SK-N-SH (cell line): ENCODE results near the gene CLDN18. TPM values are rescaled to one million over a fixed set of nuclear protein-coding genes. Genes with fewer than 3 reads are reported as not detected.

ENCODE experiments used
- CTCF ChIA-PET: fragments of 300-600, 350-600 bp; formaldehyde crosslinking; extraction: SDS; loops from one replicate; lab custom pipeline; 2021; lab: Yijun Ruan, JAX
- POLR2A ChIA-PET: fragments of 350-600 bp; sonication (Branson Sonifier 250); formaldehyde crosslinking; extraction: SDS; loops from one replicate; lab custom pipeline; 2020; ENCODE audit warnings: antibody characterized with exemption, inconsistent platforms; lab: Yijun Ruan, JAX
- DNase-seq: peaks from one replicate; pipeline ENCODE4 v3.0.0; 2012
- H2AFZ ChIP-seq: fragments of 200-600 bp; sonication (generic); 2 replicates; pipeline ENCODE4 v1.8.1; 2016; ENCODE audit warnings: antibody characterized with exemption, mild to moderate bottlenecking, low read depth
- H3F3A ChIP-seq: fragments of 200-600 bp; sonication (generic); replicated peaks from 2 replicates; pipeline ENCODE3; 2016; ENCODE audit warnings: antibody characterized with exemption, mild to moderate bottlenecking; ENCODE audit not compliant: insufficient read depth
- H3K27ac ChIP-seq, 2 experiments: fragments of 200-500 bp in 1 of 2; fragments of 200-600 bp in 1 of 2; sonication (Bioruptor generic) in 1 of 2; sonication (generic), shearing (Covaris generic) in 1 of 2; 2 replicates each; pipeline versions ENCODE4 v1.5.1 to v1.6.1; 2014 to 2016; ENCODE audit warnings: low read depth in 2 of 2, inconsistent platforms in 1 of 2, low read length in 1 of 2, mild to moderate bottlenecking in 1 of 2, mixed read lengths in 1 of 2
- H3K27me3 ChIP-seq: fragments of 200-600 bp; sonication (generic), shearing (Covaris generic); 2 replicates; pipeline ENCODE4 v1.6.1; 2016; ENCODE audit warnings: mixed run types; ENCODE audit not compliant: insufficient read depth
- H3K36me3 ChIP-seq, 2 experiments: fragments of 200-500 bp in 1 of 2; fragments of 200-600 bp in 1 of 2; sonication (Bioruptor generic) in 1 of 2; sonication (generic) in 1 of 2; replicated peaks in 1 of 2; 2 replicates each; pipeline versions ENCODE3 to v1.5.1; 2014 to 2016; ENCODE audit warnings: low read length in 1 of 2, mild to moderate bottlenecking in 1 of 2; ENCODE audit not compliant: insufficient read depth in 2 of 2, control insufficient read depth in 1 of 2
- H3K4me1 ChIP-seq, 2 experiments: fragments of 200-500 bp in 1 of 2; fragments of 200-600 bp in 1 of 2; sonication (Bioruptor generic) in 1 of 2; sonication (generic), shearing (Covaris generic) in 1 of 2; 2 replicates each; pipeline versions ENCODE4 v1.5.1 to v1.6.1; 2014 to 2016; ENCODE audit warnings: low read depth in 1 of 2, low read length in 1 of 2, mixed run types in 1 of 2; ENCODE audit not compliant: insufficient read depth in 2 of 2, control insufficient read depth in 1 of 2
- H3K4me2 ChIP-seq: fragments of 200-600 bp; sonication (generic), shearing (Covaris generic); 2 replicates; pipeline ENCODE4 v1.6.1; 2017; ENCODE audit warnings: mixed run types
- H3K4me3 ChIP-seq, 2 experiments: fragments of 200-500 bp in 1 of 2; fragments of 200-600 bp in 1 of 2; sonication (Bioruptor generic) in 1 of 2; sonication (generic), shearing (Covaris generic) in 1 of 2; 2 replicates each; pipeline versions ENCODE4 v1.5.1 to v1.8.1; 2014 to 2016; ENCODE audit warnings: low read depth in 2 of 2, inconsistent platforms in 1 of 2, low read length in 1 of 2, mild to moderate bottlenecking in 1 of 2, mixed read lengths in 1 of 2, moderate library complexity in 1 of 2
- H3K79me2 ChIP-seq: fragments of 200-600 bp; sonication (generic); 2 replicates; pipeline ENCODE4 v1.8.1; 2017; ENCODE audit warnings: mild to moderate bottlenecking; ENCODE audit not compliant: insufficient read depth
- H3K9ac ChIP-seq: fragments of 200-600 bp; sonication (generic); 2 replicates; pipeline ENCODE4 v1.6.1; 2017; ENCODE audit warnings: mixed run types
- H3K9me2 ChIP-seq: fragments of 200-600 bp; sonication (generic); 2 replicates; pipeline ENCODE4 v1.6.1; 2017; ENCODE audit warnings: mixed run types
- H3K9me3 ChIP-seq: fragments of 200-600 bp; sonication (generic); 2 replicates; pipeline ENCODE4 v1.6.1; 2017; ENCODE audit warnings: mixed run types, mild to moderate bottlenecking, moderate library complexity
- H4K20me1 ChIP-seq: fragments of 200-600 bp; sonication (generic); 2 replicates; pipeline ENCODE4 v1.6.1; 2017; ENCODE audit warnings: mild to moderate bottlenecking, mixed run types; ENCODE audit not compliant: insufficient read depth
- FOSL2 ChIP-seq: IDR thresholded peaks from 2 replicates; pipeline ENCODE4 v1.4.0; 2012; ENCODE audit warnings: low read depth, mild to moderate bottlenecking, moderate library complexity, borderline replicate concordance
- JUND ChIP-seq: IDR thresholded peaks from 2 replicates; pipeline ENCODE4 v1.4.0; 2012
- MAX ChIP-seq: IDR thresholded peaks from 2 replicates; pipeline ENCODE4 v1.4.0; 2012; ENCODE audit warnings: low read depth
- MEF2A ChIP-seq: IDR thresholded peaks from 2 replicates; pipeline ENCODE4 v1.4.0; 2012; ENCODE audit warnings: low read depth, borderline replicate concordance
- NFIC ChIP-seq: IDR thresholded peaks from 2 replicates; pipeline ENCODE4 v1.4.0; 2012; ENCODE audit warnings: borderline replicate concordance
- SIN3A ChIP-seq: IDR thresholded peaks from 2 replicates; pipeline ENCODE4 v1.6.1; 2012; ENCODE audit warnings: low read depth, mild to moderate bottlenecking, low read length, moderate library complexity, borderline replicate concordance
- TAF1 ChIP-seq: IDR thresholded peaks from 2 replicates; pipeline ENCODE4 v1.6.1; 2012; ENCODE audit warnings: low read depth, mild to moderate bottlenecking, low read length, moderate library complexity, borderline replicate concordance
- TCF12 ChIP-seq: IDR thresholded peaks from 2 replicates; pipeline ENCODE4 v1.4.0; 2012
- TEAD4 ChIP-seq: IDR thresholded peaks from 2 replicates; pipeline ENCODE4 v1.4.0; 2012; ENCODE audit warnings: mild to moderate bottlenecking, borderline replicate concordance; ENCODE audit not compliant: insufficient read depth
- USF1 ChIP-seq: IDR thresholded peaks from 2 replicates; pipeline ENCODE4 v1.4.0; 2012; ENCODE audit warnings: low read depth, borderline replicate concordance
- WGBS: methylation state at CpG from one replicate; pipeline ENCODE4 v1.1.6; 2017; ENCODE audit warnings: low lambda C conversion rate; 5-methylcytosine and 5-hydroxymethylcytosine counted together
- polyA plus RNA-seq, 3 experiments: library from polyadenylated mRNA; depleted of rRNA; stranded (reverse); fragments of >200 nt; gene quantifications; 2 replicates each; pipeline ENCODE4 v1.2.3, GENCODE V29; 2012
- TF ChIP-seq, protein P1 (sequence below): IDR thresholded peaks from 2 replicates; pipeline ENCODE4; 2012

The CLDN18 gene
- polyA plus RNA-seq, 1 of the 3 experiments (the other 2 are of a cell fraction) = not detected

DNA sequence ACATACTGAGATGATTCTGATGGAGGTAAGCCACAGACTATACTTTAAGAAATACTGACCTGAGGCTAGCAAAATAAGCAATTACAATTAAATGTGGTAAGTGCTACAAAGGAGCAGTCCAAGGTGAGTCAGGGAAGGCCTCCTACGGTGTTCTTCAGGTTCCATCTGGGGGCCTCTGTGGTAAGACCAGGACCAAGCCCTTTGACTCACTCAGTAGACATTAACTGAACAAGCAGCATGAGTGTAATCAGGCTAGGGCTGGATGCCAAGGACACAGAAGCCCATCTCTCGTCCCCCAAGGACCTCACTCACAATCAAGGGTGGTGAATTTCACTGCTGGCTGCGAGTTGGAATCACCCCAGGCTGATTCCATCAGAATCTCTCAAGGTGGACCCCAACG, 68.1 kb downstream of the CLDN18 start:
- 64% methylated on average over 4 of the region's 4 CpGs for WGBS
- Histone ChIP-seq H3K4me2 (no peak overlapping the region; the same call in 1 of the 2 replicates), H3K79me2 (peaks cover 19% of the 10 kb centered on the region), H3K4me1 (peaks cover 0 to 42% of the 10 kb centered on the region in 2 experiments), H3K36me3 (peaks cover 26 to 33% of the 10 kb centered on the region in 2 experiments), H3K4me3 (no peak overlapping the region), H3K9me2 (no peaks in the 10 kb centered on the region), H3K9me3 (no peaks in the 10 kb centered on the region), H3F3A (peaks cover 44% of the 10 kb centered on the region), H4K20me1 (no peaks in the 10 kb centered on the region), H3K27me3 (no peaks in the 10 kb centered on the region), H3K9ac (no peak overlapping the region), H2AFZ (no peak overlapping the region), H3K27ac (peak overlapping the region in 1 of 2 experiments; percentile 94; a peak in 2 of 4 replicates)
- ChIA-PET CTCF (interaction anchor here (1.3 to 1.4 kb wide), 2 partner anchors 10 to 37 kb away, joined by 3 to 4 read pairs; partner anchors contain the start of gene DZIP1L), POLR2A (no interaction called here)
- TF ChIP-seq TCF12 (peak; percentile 25; the same call in 1 of the 2 replicates), MEF2A (no peak)
- DNase-seq = no peak

- WGBS = 0% methylated on average over 1 of the region's 1 CpG
- no peaks in the 10 kb centered on the region for H4K20me1 ChIP-seq
- H3K4me1 ChIP-seq = peaks cover 0 to 48% of the 10 kb centered on the region in 2 experiments
- peaks cover 52% of the 10 kb centered on the region for H3F3A ChIP-seq
- H3K9me3 ChIP-seq = no peaks in the 10 kb centered on the region
- no peaks in the 10 kb centered on the region for H3K27me3 ChIP-seq
- no peak overlapping the region; the same call in 1 of the 2 replicates for H3K9ac ChIP-seq
- DNase-seq = no peak
- POLR2A ChIA-PET = no interaction called here
- peaks cover 12% of the 10 kb centered on the region for H3K79me2 ChIP-seq
- no peak overlapping the region for H3K4me3 ChIP-seq
- H2AFZ ChIP-seq = no peak overlapping the region
- no peak for TF ChIP-seq USF1
- TF ChIP-seq, protein P1, sequence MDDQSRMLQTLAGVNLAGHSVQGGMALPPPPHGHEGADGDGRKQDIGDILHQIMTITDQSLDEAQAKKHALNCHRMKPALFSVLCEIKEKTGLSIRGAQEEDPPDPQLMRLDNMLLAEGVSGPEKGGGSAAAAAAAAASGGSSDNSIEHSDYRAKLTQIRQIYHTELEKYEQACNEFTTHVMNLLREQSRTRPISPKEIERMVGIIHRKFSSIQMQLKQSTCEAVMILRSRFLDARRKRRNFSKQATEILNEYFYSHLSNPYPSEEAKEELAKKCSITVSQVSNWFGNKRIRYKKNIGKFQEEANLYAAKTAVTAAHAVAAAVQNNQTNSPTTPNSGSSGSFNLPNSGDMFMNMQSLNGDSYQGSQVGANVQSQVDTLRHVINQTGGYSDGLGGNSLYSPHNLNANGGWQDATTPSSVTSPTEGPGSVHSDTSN = peak; percentile 27; the same call in 1 of the 2 replicates
- TF ChIP-seq TAF1 = no peak
- TF ChIP-seq FOSL2 = peak; percentile 95
- peak; percentile 71; the same call in 1 of the 2 replicates for TF ChIP-seq NFIC
- TF ChIP-seq SIN3A = peak; percentile 54; the same call in 1 of the 2 replicates
- peak; percentile 66 for TF ChIP-seq TCF12
- peak; percentile 49; the same call in 1 of the 2 replicates for TF ChIP-seq TEAD4
- peak; percentile 87 for TF ChIP-seq JUND
- peak; percentile 48; the same call in 1 of the 2 replicates for TF ChIP-seq MAX
- TF ChIP-seq, all 33 proteins: peak for 8
- H3K4me2 ChIP-seq = peak overlapping the region; percentile 48; the same call in 1 of the 2 replicates
- peak overlapping the region; percentile 22 to 94; a peak in 3 of 4 replicates for H3K27ac ChIP-seq
- H3K36me3 ChIP-seq = peaks cover 25 to 34% of the 10 kb centered on the region in 2 experiments
- CTCF ChIA-PET = interaction anchor here (1.3 to 1.7 kb wide), 3 partner anchors 9 to 36 kb away, joined by 3 to 7 read pairs (median 4); partner anchors contain the start of gene DZIP1L
- H3K9me2 ChIP-seq = no peaks in the 10 kb centered on the region
Observed at GRCh38 chr3:138078901-138079344, 69.0 kb downstream of the CLDN18 start.
